Femur (tissue), 1 donor: Measurements from ENCODE around the gene SIPA1.
"Not testable (repeated sequence)": the region's sequence is repeated elsewhere in the genome, so short reads cannot be mapped to it uniquely, and the experiment has no call there.

ENCODE experiments used
- DNase-seq: peaks from one replicate; pipeline ENCODE4 v3.0.0-alpha.2; 2017

Gene SIPA1

GRCh38 chr11:65662799-65663638 lies 25.1 kb downstream of the SIPA1 start, which contains the start of gene RELA:
Gene RELA, minus strand, starts transcription at chr11:65662916. Its CDS starts 84 bp downstream, at chr11:65662832.
- DNase-seq: peak; percentile 97

- peak; percentile 83 for DNase-seq
These were observed 25.8 kb downstream of the SIPA1 start for GRCh38 chr11:65663639-65664200.

GRCh38 chr11:65672180-65672860 lies 34.4 kb downstream of the SIPA1 start:
- DNase-seq: no peak

DNA sequence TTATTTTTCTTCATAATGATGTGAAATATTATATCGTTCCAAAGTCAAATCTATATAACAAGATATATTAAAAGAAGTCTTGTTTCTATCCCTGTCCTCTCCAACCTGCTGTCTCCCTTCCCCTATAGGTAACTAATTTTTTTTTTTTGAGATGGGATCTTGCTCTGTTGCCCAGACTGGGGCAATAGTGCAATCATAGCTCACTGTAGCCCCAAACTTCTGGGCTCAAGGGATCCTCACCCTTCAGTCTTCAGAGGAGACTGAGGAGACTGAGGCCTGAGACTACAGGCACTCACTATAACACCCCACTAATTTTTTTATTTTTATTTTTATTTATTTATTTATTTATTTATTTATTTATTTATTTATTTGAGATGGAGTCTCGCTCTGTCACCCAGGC lies 35.1 kb downstream of the SIPA1 start:
- no peak for DNase-seq

GRCh38 chr11:65680192-65680743 lies 42.4 kb downstream of the SIPA1 start:
- no peak for DNase-seq

- not testable (repeated sequence) for DNase-seq
These were observed 45.6 kb downstream of the SIPA1 start for GRCh38 chr11:65683480-65683879.

DNA sequence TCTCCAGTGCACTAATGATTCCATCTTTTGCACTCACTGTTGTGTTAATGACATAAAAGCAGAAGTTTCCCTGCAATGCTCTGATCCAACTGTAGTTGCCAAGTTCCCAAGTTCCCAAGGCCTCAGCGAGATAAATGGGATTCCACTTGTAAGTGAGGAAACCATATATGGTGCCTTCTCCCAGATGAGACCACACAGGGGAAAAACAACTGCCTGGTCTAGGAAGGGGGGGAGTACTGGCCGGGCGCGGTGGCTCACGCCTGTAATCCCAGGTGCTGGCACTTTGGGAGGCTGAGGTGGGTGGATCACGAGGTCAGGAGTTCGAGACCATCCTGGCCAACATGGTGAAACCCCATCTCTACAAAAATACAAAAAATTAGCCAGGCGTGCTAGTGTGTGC lies 48.1 kb downstream of the SIPA1 start:
- DNase-seq: no peak

GRCh38 chr11:65691847-65692246 lies 53.9 kb downstream of the SIPA1 start:
- DNase-seq: not testable (repeated sequence)

DNA sequence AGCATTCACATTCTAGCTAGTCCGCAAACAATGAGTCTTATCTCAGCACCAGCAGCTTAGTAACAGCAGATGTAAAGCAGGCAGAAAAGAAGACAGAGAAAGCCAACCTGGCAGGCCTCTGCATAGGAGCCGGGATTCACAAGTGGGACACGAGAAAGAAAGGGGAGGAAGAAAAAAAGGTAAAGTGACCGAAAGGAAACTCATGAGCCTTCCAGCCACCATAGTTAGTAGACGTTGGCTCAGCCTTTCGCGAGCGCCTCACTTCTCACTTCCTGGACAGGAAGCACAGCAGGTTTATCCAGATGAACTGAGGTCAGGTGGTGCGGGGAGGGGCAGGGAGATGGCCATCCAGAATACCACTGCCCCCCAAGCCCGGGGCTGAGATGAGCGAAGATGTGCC lies 54.5 kb downstream of the SIPA1 start:
- DNase-seq: no peak

DNA sequence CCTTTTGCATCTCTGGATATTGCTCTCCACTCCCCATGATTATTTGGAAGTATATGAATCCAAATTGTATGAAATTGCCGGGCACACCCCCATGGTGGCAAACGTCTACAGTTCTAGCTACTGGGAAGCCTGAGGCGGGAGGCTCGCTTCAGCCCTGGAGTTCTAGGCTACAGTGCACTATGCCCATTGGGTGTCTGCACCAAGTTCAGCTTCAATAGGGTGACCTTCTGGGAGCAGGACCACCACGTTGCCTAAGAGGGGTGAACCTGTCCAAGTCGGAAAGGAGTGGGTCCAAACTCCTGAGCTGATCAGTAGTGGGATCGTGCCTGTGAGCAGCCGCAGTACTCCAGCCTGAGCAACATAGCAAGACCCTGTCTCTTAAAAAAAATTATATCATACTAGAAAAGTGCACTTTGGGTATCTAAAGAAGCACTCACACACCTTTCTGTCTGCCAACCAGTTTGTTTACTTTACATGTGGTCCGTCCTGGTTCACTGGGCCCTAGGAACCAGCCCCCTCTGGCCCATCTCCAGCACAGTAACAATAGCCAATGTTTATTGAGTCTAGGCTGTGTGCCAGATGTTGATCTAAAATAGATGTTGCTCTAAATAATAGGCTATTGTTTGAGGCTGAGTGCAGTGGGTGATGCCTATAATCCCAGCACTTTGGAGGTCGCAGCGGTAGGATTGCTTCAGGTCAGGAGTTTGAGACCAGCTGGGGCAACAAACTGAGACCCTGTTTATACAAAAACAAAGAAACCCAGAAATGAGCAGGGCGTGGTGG lies 57.7 kb downstream of the SIPA1 start:
- DNase-seq: no peak

DNA sequence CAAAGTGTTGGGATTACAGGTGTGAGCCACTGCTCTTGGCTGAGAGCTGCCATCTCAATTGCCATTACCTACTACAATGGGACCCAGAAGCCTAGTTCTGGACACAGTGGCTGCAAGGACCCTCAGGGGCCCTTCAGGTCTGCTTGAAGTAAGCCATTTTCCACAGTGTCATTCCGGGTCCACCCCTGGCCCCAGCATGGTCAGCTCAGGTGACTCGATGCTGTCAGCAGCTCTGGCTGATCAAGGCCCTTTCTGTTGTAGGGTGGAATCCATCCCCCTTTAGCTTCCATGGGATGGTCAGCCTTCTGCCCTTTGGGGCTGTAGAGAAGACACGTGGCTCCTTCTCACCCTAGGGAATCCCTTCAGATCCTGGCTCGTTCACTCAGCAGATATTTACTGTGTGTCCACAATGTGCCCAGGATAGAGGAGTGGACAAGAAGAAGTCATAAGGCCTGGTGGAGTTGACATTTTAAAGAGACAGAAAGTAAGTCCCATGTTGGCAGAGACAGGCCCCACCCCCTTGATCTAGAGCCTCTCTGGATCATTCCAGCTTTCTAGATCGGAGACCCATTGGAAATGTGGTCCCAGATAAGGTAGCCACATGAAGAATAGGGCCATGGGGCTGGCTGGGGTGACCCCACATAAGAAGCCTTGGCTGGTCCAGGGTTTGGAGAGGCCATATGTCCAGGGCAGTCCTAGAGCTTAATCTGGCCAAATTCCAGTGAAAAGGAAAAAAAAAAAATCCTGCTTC lies 59.1 kb downstream of the SIPA1 start:
- no peak for DNase-seq

DNA sequence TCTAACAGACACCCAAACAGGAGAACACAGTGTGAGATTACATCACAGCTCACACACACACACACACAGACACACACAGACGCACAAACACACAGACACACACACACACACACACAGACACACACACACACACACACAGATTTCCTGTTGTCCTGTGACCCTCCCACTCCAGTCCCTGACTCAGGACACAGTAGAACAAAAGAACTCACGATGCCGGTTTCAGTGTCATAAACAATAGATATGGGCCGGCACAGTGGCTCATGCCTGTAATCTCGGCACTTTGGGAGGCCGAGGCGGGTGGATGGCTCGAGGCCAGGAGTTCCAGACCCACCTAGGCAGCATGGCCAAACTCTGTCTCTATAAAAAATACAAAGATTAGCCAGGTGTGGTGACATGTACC lies 60.3 kb downstream of the SIPA1 start:
- DNase-seq: no peak

GRCh38 chr11:65699306-65699705 lies 61.4 kb downstream of the SIPA1 start:
- DNase-seq: no peak

GRCh38 chr11:65700399-65700798 lies 62.5 kb downstream of the SIPA1 start:
- no peak for DNase-seq
